HG02970 (cell line): ENCODE measurements around the gene TPGS1.
A peak's percentile ranks its signal among the peaks of the same experiment; 100 is the strongest.

ENCODE experiments used
- ATAC-seq: cut with Tn5 transposase; IDR thresholded peaks from one replicate; pipeline ENCODE4 v1.9.1; 2021; ENCODE audit warnings: mild to moderate bottlenecking, moderate library complexity, moderate number of reproducible peaks; ENCODE audit not compliant: unreplicated experiment, low FRiP score

Gene TPGS1

DNA sequence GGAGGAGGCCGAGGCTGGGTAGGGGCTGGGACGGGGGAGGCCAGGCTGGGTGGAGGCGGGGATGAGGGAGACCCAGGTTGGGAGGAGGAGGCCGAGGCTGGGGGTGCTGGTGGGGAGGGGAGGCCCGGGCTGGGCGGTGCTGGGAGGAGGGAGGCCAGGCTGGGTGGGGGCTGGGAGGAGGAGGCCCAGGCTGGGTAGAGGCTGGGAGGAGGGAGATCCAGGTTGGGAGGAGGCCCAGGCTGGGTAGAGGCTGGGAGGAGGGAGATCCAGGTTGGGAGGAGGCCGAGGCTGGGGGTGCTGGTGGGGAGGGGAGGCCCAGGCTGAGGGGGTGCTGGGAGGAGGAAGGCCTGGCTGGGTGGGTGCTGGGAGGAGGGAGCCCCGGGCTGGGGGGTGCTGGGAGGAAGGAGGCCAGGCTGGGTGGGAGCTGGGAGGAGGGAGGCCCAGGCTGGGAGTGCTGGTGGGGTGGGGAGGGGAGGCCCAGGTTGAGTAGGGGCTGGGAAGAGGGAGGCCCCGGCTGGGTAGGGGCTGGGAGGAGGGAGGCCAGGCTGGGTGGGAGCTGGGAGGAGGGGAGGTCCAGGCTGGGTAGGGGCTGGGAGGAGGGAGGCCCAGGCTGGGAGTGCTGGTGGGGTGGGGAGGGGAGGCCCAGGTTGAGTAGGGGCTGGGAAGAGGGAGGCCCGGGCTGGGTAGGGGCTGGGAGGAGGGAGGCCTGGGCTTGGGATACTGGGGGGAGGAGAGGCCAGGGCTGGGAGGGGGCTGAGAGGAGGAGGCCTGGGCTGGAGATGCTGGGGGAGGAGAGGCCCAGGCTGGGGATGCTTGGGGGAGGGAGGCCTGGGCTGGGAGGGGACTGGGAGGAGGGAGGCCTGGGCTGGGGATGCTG lies 10.7 kb downstream of the TPGS1 start:
- ATAC-seq: no peak

DNA sequence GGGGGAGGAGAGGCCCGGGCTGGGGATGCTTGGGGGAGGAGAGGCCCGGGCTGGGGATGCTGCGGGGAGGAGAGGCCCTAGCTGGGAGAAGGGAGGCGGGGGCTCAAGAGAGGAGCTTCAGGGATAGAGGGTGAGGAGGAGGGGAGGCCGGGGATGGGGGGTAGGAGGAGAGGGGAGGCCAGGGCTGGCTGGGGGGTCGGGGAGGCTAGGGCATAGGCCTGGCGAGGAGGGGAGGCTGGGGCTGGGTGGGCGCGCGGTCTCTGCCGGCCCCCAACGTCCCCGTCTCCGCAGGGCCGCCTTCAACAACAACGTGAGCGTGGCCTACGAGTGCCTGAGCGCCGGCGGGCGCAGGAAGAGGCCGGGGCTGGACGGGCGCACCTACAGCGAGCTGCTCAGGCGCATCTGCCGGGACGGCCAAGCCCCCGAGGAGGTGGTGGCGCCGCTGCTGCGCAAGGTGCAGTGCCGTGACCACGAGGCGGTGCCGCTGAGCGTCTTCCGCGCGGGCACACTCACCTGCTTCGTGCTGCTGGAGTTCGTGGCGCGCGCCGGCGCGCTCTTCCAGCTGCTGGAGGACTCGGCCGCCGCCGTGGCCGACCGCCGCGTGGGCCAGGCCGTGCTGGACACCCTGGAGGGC lies 11.4 kb downstream of the TPGS1 start:
- ATAC-seq: no peak

DNA sequence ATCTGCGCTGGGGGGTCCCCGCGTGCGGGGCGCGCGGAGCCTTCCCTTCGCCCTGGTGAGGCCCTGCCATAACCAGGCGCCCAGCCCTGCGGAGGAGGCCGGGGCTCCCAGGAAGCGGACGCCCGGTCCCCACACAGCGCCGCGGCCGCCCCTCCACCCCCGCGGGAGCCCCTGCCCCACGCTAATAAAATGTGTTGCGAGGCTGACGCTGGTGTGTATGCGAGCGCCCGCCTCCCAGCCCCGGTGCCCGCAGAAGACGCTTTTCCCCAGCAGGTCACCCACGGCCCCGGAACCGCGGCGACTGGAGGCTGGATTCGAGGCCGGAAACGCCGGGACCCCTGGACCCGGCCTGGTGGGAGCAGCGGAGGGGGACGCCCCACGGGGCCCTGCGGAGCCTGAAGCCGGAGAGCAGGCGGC lies 12.2 kb downstream of the TPGS1 start:
- no peak for ATAC-seq

DNA sequence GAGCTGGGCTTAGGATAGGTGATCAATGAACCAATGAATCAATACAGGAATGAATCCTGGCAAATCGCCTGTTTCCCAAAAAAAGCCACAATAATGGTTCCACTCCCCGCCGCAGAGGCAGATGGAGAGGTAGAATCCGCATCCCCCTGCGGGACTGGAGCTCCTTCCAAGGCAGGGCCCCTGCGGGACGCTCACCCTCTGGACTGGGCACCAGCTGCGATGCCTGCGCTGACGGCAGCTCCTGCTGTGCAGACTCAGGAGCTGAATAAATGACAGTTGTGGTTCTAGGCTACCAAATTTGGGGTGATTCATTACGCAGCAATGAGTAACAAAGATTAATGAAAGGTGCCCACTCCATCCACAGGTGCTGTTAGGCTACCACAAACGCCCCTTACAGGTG lies 15.4 kb downstream of the TPGS1 start:
- ATAC-seq: no peak

DNA sequence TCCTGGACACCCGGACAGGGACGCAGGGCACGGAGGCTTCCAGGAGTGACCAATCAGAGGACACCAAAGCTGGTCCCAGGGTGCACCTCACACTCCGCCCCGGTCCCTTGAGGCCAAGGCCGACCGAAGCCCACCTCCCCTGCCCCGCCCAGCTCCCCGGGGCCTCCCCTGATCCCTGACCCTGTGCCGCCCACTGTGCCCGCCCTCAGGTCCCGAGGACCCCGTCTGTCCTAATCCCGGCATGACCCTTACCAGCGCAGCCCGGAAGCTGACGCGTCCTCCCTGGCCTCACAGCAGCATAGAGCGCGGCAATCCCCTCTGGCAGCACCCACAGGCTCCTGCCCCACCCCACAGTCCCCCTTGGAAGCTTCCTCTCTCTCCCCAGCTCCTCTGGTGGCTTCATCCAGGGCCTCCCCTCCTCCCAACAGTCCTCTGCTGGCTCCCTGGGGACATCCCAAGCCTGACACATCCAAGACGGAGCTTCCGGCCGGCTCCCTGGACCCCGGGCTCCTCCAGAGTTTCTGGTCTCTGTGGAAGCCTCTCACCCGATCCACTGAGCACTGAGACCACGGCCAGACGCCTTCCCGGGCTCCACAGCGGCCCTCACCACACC lies 16.9 kb downstream of the TPGS1 start:
- no peak for ATAC-seq

DNA sequence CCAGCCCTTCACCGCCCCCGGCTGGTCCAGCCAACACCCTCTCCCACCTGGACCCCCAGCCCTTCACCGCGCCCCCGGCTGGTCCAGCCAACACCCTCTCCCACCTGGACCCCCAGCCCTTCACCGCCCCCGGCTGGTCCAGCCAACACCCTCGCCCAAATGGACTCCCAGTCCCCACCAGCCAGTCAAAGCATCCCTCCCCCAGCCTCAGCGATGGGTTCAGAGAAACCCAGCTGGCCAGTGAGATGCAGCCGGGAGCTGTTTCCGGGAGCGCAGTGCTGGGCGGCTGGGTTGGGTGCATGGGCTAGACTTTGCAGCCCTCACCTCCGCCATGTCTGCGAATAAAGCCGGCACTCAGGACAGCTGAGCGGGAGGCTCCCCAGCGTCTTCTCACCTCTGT lies 17.7 kb downstream of the TPGS1 start:
- no peak for ATAC-seq

DNA sequence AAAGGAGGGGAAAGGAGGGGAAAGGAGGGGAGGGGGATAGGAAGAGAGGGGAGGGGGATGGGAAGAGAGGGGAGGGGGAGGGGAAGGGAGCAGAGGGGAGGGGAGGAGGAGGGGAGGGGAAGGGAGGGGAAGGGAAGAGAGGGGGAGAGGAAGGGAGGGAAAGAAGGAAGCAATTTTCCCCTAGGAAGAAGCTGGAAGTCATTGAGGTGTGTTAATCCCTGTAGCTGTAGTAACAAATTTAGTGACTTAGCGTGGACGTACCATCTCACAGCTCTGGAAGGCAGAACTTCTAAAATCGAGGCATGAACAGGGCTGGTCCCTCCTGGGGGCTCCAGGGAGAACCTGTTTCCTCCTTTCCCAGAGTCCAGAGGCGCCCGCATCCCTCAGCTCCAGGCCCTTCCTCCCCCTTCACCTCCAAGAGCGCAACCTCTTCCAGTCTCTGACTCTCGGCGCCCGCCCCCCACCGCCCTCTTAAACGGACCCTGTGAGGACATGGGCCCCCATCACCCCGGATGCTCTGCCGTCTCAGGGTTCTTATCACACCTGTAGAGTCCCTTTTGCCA lies 18.6 kb downstream of the TPGS1 start:
- ATAC-seq: no peak

DNA sequence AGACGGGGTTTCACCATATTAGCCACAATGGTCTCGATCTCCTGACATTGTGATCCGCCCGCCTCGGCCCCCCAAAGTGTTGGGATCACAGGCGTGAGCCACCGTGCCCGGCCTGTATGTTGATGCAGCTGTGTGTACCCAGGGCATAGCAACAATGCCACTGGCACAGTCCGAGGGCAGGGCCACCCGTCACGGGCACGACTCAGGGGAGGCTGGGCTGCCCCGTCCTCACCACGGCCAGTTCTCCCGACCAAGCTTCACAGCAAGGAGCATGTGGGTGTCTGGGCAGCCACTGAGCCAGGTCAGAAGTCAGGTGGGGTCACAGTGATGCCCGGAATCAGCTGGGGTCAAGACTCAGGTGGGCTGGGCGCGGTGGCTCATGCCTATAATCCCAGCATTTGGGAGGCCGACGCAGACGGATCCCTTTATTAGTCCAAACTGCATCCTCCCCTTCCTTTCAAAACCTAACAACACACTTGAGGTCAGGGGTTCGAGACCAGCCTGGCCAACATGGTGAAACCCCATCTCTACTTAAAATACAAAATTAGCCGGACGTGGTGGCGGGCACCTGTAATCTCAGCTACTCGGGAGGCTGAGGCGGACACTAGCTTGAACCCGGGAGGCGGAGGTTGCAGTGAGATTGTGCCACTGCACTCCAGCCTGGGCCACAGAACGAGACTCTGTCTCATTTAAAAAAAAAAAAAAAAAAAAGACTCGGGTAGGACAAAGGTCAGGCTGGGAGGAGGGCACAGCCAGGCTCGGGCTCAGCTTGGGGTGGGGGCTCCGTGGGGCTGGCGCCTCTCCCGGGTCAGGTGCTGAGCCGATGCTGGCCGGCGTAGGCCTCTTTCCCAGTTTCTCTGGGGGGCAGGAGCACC lies 23.1 kb downstream of the TPGS1 start:
- no peak for ATAC-seq

DNA sequence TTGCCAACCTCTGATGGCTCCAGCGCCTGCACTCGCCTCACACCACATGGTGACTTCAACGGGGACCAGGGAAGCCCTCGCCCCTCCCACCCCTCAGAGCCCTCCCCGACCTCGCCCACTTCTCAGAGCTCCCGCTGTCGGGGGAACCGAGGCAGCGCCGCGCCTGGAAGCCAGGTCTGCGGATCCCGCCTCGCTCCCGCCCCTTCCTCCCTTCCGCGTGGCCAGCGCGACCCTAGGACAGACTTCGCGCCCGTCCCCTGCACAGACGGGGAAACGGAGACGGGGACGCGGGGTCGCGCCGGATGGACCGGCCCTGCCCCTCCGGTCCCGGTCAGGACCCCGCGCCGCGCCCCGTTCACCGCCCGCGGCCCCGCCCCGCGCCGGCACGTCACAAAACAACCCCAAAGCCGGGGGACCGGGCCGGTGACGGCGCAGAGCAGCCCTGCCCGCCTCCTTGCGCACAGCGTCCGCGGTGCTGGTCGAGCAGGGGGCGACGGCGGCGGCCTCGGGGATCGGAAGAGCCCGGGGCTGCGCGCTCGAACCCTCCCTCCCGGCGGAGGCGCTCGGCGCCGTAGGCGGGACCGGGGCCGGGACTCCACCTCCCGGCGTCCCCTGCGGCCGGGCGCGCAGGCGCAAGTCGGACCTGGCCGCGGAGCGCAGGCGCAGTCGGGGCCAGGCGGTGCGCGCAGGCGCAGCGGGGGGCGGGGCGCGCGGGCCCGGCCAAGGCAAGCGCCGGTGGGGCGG lies 23.9 kb downstream of the TPGS1 start:
- peak; percentile 67 for ATAC-seq

DNA sequence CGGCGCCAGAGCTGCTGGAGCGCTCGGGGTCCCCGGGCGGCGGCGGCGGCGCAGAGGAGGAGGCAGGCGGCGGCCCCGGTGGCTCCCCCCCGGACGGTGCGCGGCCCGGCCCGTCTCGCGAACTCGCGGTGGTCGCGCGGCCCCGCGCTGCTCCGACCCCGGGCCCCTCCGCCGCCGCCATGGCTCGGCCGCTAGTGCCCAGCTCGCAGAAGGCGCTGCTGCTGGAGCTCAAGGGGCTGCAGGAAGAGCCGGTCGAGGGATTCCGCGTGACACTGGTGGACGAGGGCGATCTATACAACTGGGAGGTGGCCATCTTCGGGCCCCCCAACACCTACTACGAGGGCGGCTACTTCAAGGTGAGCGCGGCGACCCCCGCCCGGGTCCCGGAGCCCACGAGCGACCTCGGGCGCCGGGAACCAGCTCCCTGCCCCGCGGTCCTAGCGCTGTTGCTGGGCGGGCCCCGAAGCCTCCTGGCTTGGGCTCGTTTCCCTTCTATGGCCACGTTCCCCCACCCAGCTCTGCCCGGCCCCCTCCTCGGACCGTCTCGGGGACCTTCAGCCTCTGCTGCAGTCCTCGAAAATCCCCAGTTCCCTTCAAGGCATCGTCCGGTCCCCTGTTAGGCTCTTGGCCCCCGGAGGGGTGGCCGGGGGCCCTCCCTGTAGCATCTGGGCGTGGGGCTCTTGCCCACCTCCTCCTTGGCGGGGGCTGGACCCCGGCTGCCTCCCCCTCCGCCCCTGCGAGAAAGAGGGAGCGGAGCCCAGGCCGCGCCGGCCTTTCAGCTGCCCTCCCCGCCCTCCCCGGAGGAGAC lies 24.7 kb downstream of the TPGS1 start, which contains the start of gene CDC34:
CDC34 (plus strand) TSS at position 8 of the 808 bp plus-strand sequence; CDS start at position 180, 172 bp downstream.
- ATAC-seq: peak; percentile 9

DNA sequence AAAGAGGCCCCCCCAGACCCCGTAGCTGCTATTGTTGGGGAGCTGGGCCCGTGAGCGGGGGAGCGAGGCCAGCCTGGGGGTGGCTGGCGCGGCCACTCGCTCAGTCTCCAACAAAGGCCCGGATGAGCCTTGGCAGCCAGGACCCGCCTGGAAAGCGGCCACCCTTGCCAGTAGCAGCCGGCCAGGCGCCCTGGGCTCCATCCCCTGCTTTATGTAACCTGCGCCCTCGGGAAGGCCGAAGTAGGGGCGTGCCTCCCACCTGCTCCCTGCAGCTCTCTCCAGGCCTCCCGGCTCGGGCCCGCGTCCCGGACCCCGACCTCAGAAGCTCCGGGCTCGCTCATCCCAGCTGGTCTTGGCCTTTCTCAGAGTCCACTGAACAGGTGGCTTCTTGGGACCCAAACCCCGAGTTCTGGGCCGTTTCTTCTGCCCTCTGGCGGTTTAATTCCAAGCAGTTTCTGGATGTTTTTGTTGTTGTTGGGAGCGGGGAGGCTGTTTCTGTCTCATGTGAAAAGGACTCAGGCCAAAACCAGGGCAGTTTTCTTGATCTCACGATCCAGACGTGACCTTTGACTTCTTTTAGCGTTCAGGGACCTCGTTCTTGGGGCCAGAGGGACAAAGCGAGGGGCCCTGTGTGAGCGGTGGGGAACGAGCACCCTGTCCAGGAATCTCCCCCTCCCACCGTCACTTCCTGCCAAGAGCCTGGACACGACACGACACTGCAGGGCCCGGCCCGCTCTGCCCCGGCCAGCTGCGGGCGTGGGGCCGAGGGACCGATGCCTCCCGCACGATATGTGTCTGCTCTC lies 25.5 kb downstream of the TPGS1 start:
- no peak for ATAC-seq

DNA sequence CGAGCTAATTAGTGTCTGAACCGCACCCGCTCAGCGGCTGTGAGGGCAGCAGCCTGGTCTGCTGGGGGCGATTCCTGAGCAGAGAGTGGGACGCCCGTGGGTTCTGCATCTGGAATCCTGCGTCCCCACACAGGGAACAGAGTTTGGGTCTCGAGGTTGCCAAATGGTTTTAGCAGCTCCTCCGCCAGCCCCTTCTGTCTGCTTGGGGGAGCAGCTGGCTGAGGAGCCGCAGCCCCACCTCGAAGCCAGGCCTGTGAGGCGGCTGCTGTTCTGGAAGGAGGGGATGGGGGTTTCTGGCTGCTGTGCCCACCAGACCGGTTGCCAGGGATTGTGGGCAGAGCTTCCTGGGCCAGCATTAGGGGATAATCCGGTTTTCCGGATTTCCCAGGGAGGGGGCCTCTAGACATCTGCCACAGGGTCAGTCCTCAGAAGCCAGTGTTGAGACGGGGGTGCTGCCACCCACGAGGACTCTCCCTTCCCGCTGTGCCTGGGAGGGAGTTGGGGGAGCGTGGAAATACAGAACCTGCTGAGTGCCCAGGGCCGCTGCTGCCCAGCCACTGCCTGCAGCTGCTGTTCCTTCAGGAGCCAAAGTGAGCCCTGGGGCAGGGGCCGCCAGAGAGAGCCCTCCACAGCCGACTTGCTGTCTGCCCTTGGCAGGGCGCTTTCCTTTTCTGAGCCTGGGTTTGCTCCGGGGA lies 26.2 kb downstream of the TPGS1 start:
- ATAC-seq: no peak

DNA sequence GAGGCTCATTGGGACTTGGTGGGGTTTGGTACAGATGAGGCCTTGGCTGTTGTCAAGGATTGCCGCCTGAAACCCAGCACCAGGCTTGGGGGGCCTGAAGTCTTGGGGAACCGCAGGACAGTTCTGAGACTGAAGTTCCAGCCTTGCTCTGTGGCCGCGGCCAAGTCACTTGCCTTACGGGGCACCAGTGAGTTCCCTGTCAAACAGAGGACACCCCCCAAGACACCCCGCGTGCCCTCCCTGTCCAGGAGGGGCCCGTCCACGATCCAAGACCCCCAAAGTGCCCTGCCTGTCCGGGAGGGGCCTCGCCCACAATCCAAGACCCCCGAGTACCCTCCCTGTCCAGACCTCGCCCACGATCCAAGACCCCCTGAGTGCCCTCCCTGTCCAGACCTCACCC lies 26.8 kb downstream of the TPGS1 start:
- ATAC-seq: no peak

DNA sequence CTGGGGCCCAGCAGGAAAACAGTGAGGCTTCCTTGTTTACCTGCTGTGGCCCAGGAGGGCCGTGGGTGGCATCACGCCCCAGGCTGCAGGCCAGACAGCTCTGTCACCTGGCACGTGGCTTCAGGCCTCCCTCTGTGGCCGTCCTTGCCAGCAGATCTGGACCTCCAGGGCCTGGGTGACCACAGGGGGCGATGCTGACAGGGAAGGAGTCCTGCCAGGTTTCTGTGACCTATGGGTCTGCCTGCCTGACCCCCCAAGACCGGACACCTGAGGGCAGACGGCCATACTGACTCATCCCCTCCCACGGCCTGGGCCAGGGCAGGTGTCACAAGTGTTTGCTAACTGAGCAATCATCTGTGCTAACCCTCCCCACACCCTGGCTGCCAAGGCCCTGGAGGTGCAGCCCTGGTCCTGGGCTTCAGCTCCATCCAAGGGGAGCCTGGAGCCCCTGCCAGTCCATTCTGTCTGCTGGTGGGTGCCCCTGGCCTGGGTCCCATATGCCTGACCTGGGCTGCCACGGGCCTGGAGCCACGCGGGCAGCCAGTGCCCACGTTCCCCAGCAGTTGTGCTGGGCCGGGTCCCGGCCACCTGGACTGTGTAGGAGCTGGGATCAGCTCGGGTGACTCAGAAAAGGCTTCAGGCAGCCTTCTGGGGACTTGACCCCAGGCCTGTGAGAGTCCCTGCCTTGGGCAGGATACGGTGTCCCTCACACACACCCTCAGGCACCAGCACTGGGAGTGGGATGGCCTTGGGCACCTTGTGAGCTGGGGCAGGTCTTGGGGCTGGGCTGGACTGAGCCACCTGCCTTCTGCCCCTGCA lies 27.9 kb downstream of the TPGS1 start:
- no peak for ATAC-seq

DNA sequence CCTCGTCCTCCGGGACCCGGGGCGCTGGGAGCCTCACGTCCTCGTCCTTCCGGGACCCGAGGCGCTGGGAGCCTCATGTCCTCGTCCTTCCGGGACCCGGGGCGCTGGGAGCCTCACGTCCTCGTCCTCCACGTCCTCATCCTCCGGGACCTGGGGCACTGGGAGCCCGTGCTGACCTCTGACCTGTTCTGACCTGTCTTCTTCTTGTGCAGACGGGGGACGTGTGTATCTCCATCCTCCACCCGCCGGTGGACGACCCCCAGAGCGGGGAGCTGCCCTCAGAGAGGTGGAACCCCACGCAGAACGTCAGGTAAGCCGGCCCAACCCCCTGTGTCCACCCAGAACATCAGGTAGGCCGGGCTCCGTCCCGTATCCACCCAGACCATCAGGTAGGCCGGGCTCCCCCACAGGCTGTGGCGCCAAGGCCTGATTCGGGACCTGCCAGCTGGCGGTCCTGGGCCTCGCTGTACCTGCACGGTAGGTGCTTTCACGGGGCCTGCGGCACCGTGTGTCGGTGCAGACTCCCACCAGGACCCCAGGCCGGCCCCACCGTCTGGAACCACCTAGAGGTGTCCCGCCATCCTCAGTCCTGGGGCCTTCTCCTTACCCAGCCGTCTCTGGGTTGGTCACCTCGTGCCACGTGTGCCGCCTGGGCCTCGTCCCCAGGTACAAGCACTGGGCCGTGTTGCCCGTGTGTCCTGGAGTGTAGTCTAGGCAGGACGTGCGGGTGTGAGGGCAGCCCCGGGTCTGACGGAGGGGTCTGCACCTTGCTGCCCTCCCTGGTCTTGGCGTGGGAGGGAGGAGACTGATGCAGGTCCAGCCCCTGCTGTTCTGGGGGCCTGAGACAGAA lies 29.0 kb downstream of the TPGS1 start:
- ATAC-seq: no peak
